Peyer's patch (tissue), 4 donors: ENCODE results near the gene MAZ. TPM values are rescaled to one million over a fixed set of nuclear protein-coding genes. Genes with fewer than 3 reads are reported as not detected.
A peak's percentile ranks its signal among the peaks of the same experiment; 100 is the strongest.

ENCODE experiments used
- DNase-seq, 3 donors: peaks; one replicate each; pipeline ENCODE4 v3.0.0-alpha.2; 2017 to 2019
- H3K27ac ChIP-seq, 4 donors: fragments of 200-600 bp; sonication (generic); one replicate each; pipeline ENCODE4 v1.5.1; 2016 to 2019
- H3K27me3 ChIP-seq, 2 donors: fragments of 200-600 bp; sonication (generic); one replicate each; pipeline ENCODE4 v1.5.1; 2019
- H3K36me3 ChIP-seq, 3 donors: fragments of 200-600 bp; sonication (generic); one replicate each; pipeline ENCODE4 v1.5.1; 2016 to 2019
- H3K4me1 ChIP-seq, 4 donors: fragments of 200-600 bp; sonication (generic); one replicate each; pipeline ENCODE4 v1.5.1; 2016 to 2019
- H3K4me3 ChIP-seq, 4 donors: fragments of 200-600 bp; sonication (generic); 1 replicate in 3 of 4; 2 replicates in 1 of 4; pipeline ENCODE4 v1.5.1; 2016 to 2019; ENCODE audit warnings: mild to moderate bottlenecking in 1 of 4
- H3K9me3 ChIP-seq, 4 donors: fragments of 200-600 bp; sonication (generic); one replicate each; pipeline ENCODE4 v1.5.1; 2016 to 2019; ENCODE audit warnings: mild to moderate bottlenecking in 1 of 4
- POLR2A ChIP-seq, 2 donors: fragments of 450-650 bp; IDR thresholded peaks; one replicate each; pipeline ENCODE4 v1.5.1; 2017; ENCODE audit warnings: antibody characterized with exemption in 2 of 2, mild to moderate bottlenecking in 2 of 2, moderate library complexity in 2 of 2
- total RNA-seq, 4 donors: library from RNA; depleted of rRNA; stranded (reverse); fragments of >200 nt; gene quantifications; one replicate each; pipeline ENCODE4 v1.1.0, GENCODE V29; 2016
- TF ChIP-seq, protein P1 (sequence below), 6 experiments: fragments of 450-650 bp in 4 of 6; fragments of 200-600 bp in 2 of 6; sonication (generic) in 1 of 6; IDR thresholded peaks; one replicate each; pipeline ENCODE4 v1.5.1; 2017 to 2019; ENCODE audit warnings: antibody characterized with exemption in 6 of 6, mild to moderate bottlenecking in 3 of 6, moderate library complexity in 1 of 6

Gene MAZ
- total RNA-seq, 4 donors from 2014 or later, result 124 to 208 (median 135) TPM

- H3K9me3 ChIP-seq, result no peaks in the 10 kb centered on the region
- TF ChIP-seq, protein P1, sequence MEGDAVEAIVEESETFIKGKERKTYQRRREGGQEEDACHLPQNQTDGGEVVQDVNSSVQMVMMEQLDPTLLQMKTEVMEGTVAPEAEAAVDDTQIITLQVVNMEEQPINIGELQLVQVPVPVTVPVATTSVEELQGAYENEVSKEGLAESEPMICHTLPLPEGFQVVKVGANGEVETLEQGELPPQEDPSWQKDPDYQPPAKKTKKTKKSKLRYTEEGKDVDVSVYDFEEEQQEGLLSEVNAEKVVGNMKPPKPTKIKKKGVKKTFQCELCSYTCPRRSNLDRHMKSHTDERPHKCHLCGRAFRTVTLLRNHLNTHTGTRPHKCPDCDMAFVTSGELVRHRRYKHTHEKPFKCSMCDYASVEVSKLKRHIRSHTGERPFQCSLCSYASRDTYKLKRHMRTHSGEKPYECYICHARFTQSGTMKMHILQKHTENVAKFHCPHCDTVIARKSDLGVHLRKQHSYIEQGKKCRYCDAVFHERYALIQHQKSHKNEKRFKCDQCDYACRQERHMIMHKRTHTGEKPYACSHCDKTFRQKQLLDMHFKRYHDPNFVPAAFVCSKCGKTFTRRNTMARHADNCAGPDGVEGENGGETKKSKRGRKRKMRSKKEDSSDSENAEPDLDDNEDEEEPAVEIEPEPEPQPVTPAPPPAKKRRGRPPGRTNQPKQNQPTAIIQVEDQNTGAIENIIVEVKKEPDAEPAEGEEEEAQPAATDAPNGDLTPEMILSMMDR (IDR thresholded peaks at IDR 0.05), result no peak
- no peak for TF ChIP-seq POLR2A (IDR thresholded peaks at IDR 0.05)
- H3K27ac ChIP-seq, result peak overlapping the region in 1 of 4 donors; percentile 78
- no peaks in the 10 kb centered on the region for H3K36me3 ChIP-seq
- peaks cover 0 to 15% (median 0%) of the 10 kb centered on the region in 4 donors for H3K4me1 ChIP-seq
- no peaks in the 10 kb centered on the region for H3K27me3 ChIP-seq
- H3K4me3 ChIP-seq, result peak overlapping the region in 1 of 4 donors; percentile 42
- DNase-seq, result no peak
Measured at GRCh38 chr16:29761882-29762281, 44.4 kb upstream of the MAZ start.

DNA sequence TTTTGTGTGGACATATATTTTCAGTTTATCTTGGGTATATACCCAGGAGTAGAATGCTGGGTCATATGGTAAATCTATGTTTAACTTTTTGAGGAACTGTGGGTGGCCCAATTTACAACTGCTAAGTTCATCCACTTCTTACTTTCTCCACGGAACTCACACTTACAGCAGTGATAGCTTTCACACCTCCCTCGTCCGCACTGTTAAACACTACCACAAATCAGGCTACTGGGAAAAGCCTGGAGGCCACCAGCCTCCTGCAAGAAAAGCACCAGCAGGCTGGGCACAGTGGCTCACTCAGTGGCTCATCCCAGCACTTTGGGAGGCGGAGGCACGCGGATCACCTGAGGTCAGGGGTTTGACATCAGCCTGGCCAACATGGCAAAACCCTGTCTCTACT, 43.0 kb upstream of the MAZ start:
- Histone ChIP-seq H3K27me3 (no peaks in the 10 kb centered on the region), H3K36me3 (no peaks in the 10 kb centered on the region), H3K27ac (no peak overlapping the region), H3K9me3 (no peaks in the 10 kb centered on the region), H3K4me1 (peaks cover 0 to 15% (median 0%) of the 10 kb centered on the region in 4 donors), H3K4me3 (peak overlapping the region in 1 of 4 donors; percentile 42)
- no peak for DNase-seq
- TF ChIP-seq, protein P1 (IDR thresholded peaks at IDR 0.05), result no peak
- TF ChIP-seq POLR2A (IDR thresholded peaks at IDR 0.05), result no peak

DNA sequence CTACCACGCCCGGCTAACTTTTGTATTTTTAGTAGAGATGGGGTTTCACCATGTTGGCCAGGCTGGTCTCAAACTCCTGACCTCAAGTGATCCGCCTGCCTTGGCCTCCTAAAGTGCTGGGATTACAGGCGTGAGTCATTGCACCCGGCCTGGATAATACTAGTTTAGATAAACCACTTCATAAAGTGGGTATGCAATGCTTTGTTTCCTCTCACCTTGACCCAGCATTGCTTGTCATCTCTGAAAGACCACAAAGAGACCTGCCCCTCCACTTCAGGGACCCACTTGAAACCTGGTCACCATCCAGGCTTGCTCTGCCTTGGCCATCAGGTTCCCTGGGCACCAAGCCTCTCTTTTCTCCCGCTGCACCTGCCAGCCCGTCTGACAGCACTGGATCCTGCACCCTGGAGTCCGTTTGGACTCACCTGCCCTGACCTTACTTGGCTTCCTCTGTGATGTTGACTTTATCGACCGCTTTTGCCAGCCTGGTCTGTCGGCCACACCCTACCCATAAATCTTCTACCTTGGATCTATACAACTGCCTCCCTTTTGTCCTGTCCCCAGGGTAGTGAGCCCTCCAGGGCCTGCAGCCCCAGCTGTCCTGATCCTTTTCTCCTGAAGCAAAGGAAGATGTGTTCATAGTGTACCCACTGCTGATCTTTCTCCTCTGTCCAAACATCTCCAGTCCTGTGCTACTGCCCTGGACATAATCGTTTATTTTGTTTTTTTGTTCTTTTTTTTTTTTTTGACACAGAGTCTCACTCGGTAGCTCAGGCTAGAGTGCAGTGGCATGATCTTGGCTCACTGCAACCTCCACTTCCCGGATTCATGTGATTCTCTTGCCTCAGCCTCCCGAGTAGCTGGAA, 40.9 kb upstream of the MAZ start:
- Histone ChIP-seq H3K27ac (peak overlapping the region in 2 of 4 donors; percentile 40 to 57), H3K9me3 (no peaks in the 10 kb centered on the region), H3K27me3 (no peaks in the 10 kb centered on the region), H3K36me3 (no peaks in the 10 kb centered on the region), H3K4me3 (no peak overlapping the region), H3K4me1 (peaks cover 0 to 15% (median 0%) of the 10 kb centered on the region in 4 donors)
- TF ChIP-seq, protein P1 (IDR thresholded peaks at IDR 0.05), result no peak
- no peak for TF ChIP-seq POLR2A (IDR thresholded peaks at IDR 0.05)
- DNase-seq, result peak in 2 of 3 donors; percentile 62 to 74

DNA sequence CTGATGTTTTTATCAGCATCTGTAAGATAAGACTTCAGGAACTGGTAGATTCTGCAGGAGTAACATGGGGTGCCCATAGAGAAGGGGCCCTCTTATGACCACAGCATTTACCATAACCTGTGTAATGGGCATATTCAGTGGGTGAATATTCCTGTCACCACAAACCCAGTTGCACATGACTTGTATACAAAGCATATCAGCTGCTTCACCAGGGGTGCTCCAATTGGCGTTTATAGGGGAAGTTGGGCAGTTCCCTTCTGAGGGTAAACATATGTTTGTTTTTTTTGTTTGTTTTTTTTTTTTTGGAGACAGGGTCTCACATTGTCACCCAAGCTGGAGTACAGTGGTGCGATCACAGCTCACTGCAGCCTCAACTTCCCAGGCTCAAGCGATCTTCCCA, 39.8 kb upstream of the MAZ start:
- H3K4me3 ChIP-seq, result no peak overlapping the region
- peaks cover 0 to 15% (median 0%) of the 10 kb centered on the region in 4 donors for H3K4me1 ChIP-seq
- DNase-seq, result no peak
- H3K27me3 ChIP-seq, result no peaks in the 10 kb centered on the region
- no peak overlapping the region for H3K27ac ChIP-seq
- H3K36me3 ChIP-seq, result no peaks in the 10 kb centered on the region
- no peak for TF ChIP-seq POLR2A (IDR thresholded peaks at IDR 0.05)
- TF ChIP-seq, protein P1 (IDR thresholded peaks at IDR 0.05), result no peak
- no peaks in the 10 kb centered on the region for H3K9me3 ChIP-seq

GRCh38 chr16:29767062-29767461, 39.3 kb upstream of the MAZ start:
- no peaks in the 10 kb centered on the region for H3K36me3 ChIP-seq
- H3K9me3 ChIP-seq, result no peaks in the 10 kb centered on the region
- peaks cover 0 to 15% (median 0%) of the 10 kb centered on the region in 4 donors for H3K4me1 ChIP-seq
- no peak overlapping the region for H3K27ac ChIP-seq
- H3K4me3 ChIP-seq, result no peak overlapping the region
- TF ChIP-seq POLR2A (IDR thresholded peaks at IDR 0.05), result no peak
- TF ChIP-seq, protein P1 (IDR thresholded peaks at IDR 0.05), result no peak
- no peak for DNase-seq
- no peaks in the 10 kb centered on the region for H3K27me3 ChIP-seq
